ENCODE results near the gene OR8B4.
"Not testable (repeated sequence)": the region's sequence is repeated elsewhere in the genome, so short reads cannot be mapped to it uniquely, and the experiment has no call there.

Gene OR8B4

GRCh38 chr11:124424384-124424921 is at the start of gene OR8B4:
Gene OR8B4, minus strand, starts transcription at chr11:124424871. Its CDS starts 0 bp downstream, at chr11:124424871.
- no peak for DNase-seq

GRCh38 chr11:124474079-124474478 is 49.4 kb upstream of the OR8B4 start:
- DNase-seq: no peak

GRCh38 chr11:124473476-124473875 is 48.8 kb upstream of the OR8B4 start:
- DNase-seq: no peak

GRCh38 chr11:124470561-124471227 is 46.0 kb upstream of the OR8B4 start:
- no peak for DNase-seq

GRCh38 chr11:124467381-124467927 is 42.8 kb upstream of the OR8B4 start:
- no peak for DNase-seq

GRCh38 chr11:124465368-124465767 is 40.7 kb upstream of the OR8B4 start:
- DNase-seq: no peak

- DNase-seq: no peak
Measured at GRCh38 chr11:124463990-124464389, 39.3 kb upstream of the OR8B4 start.

- no peak for DNase-seq
Measured at GRCh38 chr11:124463324-124463723, 38.7 kb upstream of the OR8B4 start.

- DNase-seq: no peak
Measured at GRCh38 chr11:124460459-124460858, 35.8 kb upstream of the OR8B4 start.

- DNase-seq: not testable (repeated sequence)
Measured at GRCh38 chr11:124459379-124459778, 34.7 kb upstream of the OR8B4 start.

- DNase-seq: no peak
Measured at GRCh38 chr11:124454552-124454951, 29.9 kb upstream of the OR8B4 start.

- DNase-seq: no peak
Measured at GRCh38 chr11:124446916-124447315, 22.2 kb upstream of the OR8B4 start.

- DNase-seq: no peak
Measured at GRCh38 chr11:124445646-124446150, 21.0 kb upstream of the OR8B4 start, which contains the start of gene OR8B8. Gene OR8B8, minus strand, starts transcription at chr11:124445696. Its CDS starts 4,611 bp downstream, at chr11:124441085.

- no peak for DNase-seq
Measured at GRCh38 chr11:124442847-124443246, 18.2 kb upstream of the OR8B4 start.

- DNase-seq: no peak
Measured at GRCh38 chr11:124442442-124442841, 17.8 kb upstream of the OR8B4 start.

- DNase-seq: no peak
Measured at GRCh38 chr11:124441519-124441918, 16.8 kb upstream of the OR8B4 start.

- no peak for DNase-seq
Measured at GRCh38 chr11:124441081-124441480, 16.4 kb upstream of the OR8B4 start.

GRCh38 chr11:124440608-124441007 is 15.9 kb upstream of the OR8B4 start:
- no peak for DNase-seq

GRCh38 chr11:124434699-124435098 is 10.0 kb upstream of the OR8B4 start:
- no peak for DNase-seq

GRCh38 chr11:124429599-124429998 is 4.9 kb upstream of the OR8B4 start:
- DNase-seq: no peak

GRCh38 chr11:124421043-124421442 is 3.6 kb downstream of the OR8B4 start:
- DNase-seq: no peak

- DNase-seq: no peak
Measured at GRCh38 chr11:124415356-124415923, 9.2 kb downstream of the OR8B4 start.

- no peak for DNase-seq
Measured at GRCh38 chr11:124409906-124410305, 14.8 kb downstream of the OR8B4 start.

GRCh38 chr11:124405581-124405980 is 19.1 kb downstream of the OR8B4 start:
- DNase-seq: no peak

Measured in cerebellar nuclear complex (tissue), 1 donor.